Pancreas (tissue), 10 donors: Measurements from ENCODE around the gene P3H2. TPM values are rescaled to one million over a fixed set of nuclear protein-coding genes. Genes with fewer than 3 reads are reported as not detected.

Source experiments
- ATAC-seq, 4 donors: fragments of 200-7000 bp; cut with Tn5 transposase; one replicate each; pipeline versions ENCODE4 v1.8.0 to v1.9.1; 2020; ENCODE audit warnings: mild to moderate bottlenecking in 4 of 4, moderate library complexity in 4 of 4
- DNase-seq, 6 donors: peaks; one replicate each; pipeline ENCODE4 v3.0.0-alpha.2; 2020
- FAIRE-seq: peaks from 2 replicates; lab custom pipeline; 2012; peaks lifted over from hg19 to GRCh38; lab: Jason Lieb, UNC
- H3K27ac ChIP-seq, 4 donors: fragments of 200-600 bp; sonication (generic); 1 replicate in 3 of 4; 2 replicates in 1 of 4; pipeline versions ENCODE4 v1.5.0 to v1.8.0; 2020
- H3K27me3 ChIP-seq, 4 donors: fragments of 200-600 bp; one replicate each; pipeline ENCODE4 v1.8.0; 2021
- H3K36me3 ChIP-seq, 3 donors: fragments of 200-600 bp; sonication (generic) in 1 of 3; one replicate each; pipeline versions ENCODE4 v1.5.0 to v1.8.0; 2020 to 2021
- H3K4me1 ChIP-seq, 3 donors: fragments of 200-600 bp; one replicate each; pipeline ENCODE4 v1.8.0; 2021
- H3K4me3 ChIP-seq, 4 donors: fragments of 200-600 bp; sonication (generic) in 2 of 4; one replicate each; pipeline versions ENCODE4 v1.5.0 to v1.8.0; 2020 to 2021
- H3K9me3 ChIP-seq, 4 donors: fragments of 200-600 bp; one replicate each; pipeline ENCODE4 v1.8.0; 2021
- WGBS, 2 donors: extraction: QIAGEN DNeasy Blood & Tissue Kit; methylation state at CpG; one replicate each; pipeline ENCODE4 v1.1.7; 2013; 5-methylcytosine and 5-hydroxymethylcytosine counted together
- intact Hi-C, 3 donors: fragments of 100-400 bp; cut with DNase I; formaldehyde crosslinking; loops; one replicate each; pipeline versions ENCODE4 v1.11.1 to v1.14.2; 2022
- polyA plus RNA-seq, 2 donors: library from polyadenylated mRNA; stranded (reverse); fragments of 200-250 nt; gene quantifications; one replicate each; pipeline ENCODE4 v1.2.3, GENCODE V29; 2013
- total RNA-seq, 6 donors: library from RNA; stranded (reverse); fragmentation: NEBNext Ultra II Directional in 4 of 6; extraction: Animal tissue kit (Norgen Biotek cat#: 25700) in 4 of 6; gene quantifications; one replicate each; pipeline versions ENCODE4 v1.2.1 to v1.2.4, GENCODE V29; 2021 to 2023
- TF ChIP-seq, protein P1 (sequence below), 4 donors: fragments of 200-600 bp; sonication (generic) in 3 of 4; IDR thresholded peaks; one replicate each; pipeline versions ENCODE4 v1.5.0 to v1.8.0; 2021; ENCODE audit warnings: antibody characterized with exemption in 4 of 4
- donor health status: healthy with polysubstance abuse.
- donor health status: DM: no; HTN: no; CAD: no; lungs with moderate emphysema.
- donor health status: DM: no; HTN: no; CAD: no.
- donor health status: control.
- donor health status: control.
- donor health status: Bipolar disorder and iron deficiency.
- donor health status: DM: yes; HTN: yes; CAD: no.
- donor health status: DM: no; HTN: no; CAD: no.
- donor health status: DM: no; HTN: no; CAD: no.
- donor health status: DM: yes; HTN: yes; CAD: no.

The P3H2 gene
- total and polyA plus RNA-seq, 8 donors: 1.2 to 5.7 (median 4.4) TPM

DNA sequence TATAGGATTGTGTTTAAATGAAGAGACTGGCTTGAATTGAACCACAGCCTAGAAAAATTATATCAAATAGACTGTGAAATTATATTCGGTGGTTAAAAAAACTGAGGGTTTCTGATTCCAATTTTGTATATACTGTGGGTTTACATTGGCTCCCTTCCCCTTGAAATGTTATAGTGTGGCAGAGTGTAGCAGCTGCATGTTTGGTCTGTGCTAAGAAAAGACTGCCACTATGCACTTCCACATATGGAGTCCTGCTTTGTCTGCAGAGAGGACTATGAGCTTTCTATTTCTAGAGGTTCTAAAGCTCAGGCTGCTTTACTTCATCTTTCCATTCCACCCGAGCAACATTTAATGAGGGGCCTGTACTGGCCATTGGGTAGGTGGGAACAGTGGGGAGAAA, 112.3 kb downstream of the P3H2 start:
- Histone ChIP-seq H3K27ac (no peak overlapping the region), H3K27me3 (no peaks in the 10 kb centered on the region), H3K36me3 (no peaks in the 10 kb centered on the region), H3K4me3 (no peak overlapping the region), H3K9me3 (no peaks in the 10 kb centered on the region), H3K4me1 (no peaks in the 10 kb centered on the region)
- FAIRE-seq: no peak
- no peak for DNase-seq
- TF ChIP-seq, protein P1, sequence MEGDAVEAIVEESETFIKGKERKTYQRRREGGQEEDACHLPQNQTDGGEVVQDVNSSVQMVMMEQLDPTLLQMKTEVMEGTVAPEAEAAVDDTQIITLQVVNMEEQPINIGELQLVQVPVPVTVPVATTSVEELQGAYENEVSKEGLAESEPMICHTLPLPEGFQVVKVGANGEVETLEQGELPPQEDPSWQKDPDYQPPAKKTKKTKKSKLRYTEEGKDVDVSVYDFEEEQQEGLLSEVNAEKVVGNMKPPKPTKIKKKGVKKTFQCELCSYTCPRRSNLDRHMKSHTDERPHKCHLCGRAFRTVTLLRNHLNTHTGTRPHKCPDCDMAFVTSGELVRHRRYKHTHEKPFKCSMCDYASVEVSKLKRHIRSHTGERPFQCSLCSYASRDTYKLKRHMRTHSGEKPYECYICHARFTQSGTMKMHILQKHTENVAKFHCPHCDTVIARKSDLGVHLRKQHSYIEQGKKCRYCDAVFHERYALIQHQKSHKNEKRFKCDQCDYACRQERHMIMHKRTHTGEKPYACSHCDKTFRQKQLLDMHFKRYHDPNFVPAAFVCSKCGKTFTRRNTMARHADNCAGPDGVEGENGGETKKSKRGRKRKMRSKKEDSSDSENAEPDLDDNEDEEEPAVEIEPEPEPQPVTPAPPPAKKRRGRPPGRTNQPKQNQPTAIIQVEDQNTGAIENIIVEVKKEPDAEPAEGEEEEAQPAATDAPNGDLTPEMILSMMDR (IDR thresholded peaks at IDR 0.05): no peak
- WGBS, 2 donors: 66 to 74% methylated on average over 2 of the region's 2 CpGs
- no peak for ATAC-seq
- intact Hi-C loops: no loop called here

DNA sequence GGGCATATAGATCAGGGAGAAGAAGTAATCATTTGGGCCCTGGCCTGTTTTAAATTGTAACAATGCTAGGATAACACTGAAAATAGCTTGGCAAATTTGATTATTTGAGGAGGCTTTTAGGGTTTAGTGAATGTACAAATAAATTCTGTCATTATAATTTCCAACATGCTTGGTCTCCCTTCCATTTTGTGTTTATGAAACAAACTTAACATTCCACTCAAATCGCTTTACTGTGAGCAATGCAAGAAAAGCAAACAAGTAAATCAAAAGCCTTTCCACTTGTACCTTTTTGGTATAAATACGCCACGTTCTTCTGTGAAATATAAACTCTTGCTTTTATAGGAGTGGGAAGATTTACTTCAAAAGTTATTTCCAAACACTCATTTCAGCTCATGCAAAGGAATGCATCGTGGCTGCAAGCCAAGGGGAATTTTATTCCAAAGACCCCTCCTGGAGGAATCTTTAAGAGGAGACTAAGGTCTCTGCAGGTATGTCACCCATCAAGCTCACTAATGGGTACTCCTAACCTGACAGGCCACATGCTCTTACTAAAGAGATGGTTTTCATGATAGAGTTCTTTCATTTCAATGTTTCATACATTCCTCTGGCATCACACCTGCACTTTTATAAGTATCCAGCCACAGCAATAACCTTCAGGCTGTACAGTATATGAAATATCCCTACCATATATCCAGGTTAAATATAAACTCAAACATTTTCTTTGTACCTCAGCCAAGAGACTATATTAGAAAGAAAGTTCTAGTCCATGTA, 115.2 kb downstream of the P3H2 start:
- TF ChIP-seq, protein P1 (IDR thresholded peaks at IDR 0.05): no peak
- FAIRE-seq (no peak), ATAC-seq (no peak), DNase-seq (no peak)
- no peaks in the 10 kb centered on the region for H3K9me3 ChIP-seq
- no peaks in the 10 kb centered on the region for H3K4me1 ChIP-seq
- no peaks in the 10 kb centered on the region for H3K36me3 ChIP-seq
- no peak overlapping the region for H3K4me3 ChIP-seq
- no peaks in the 10 kb centered on the region for H3K27me3 ChIP-seq
- intact Hi-C loops: no loop called here
- H3K27ac ChIP-seq: no peak overlapping the region
- 64 to 65% methylated on average over 4 of the region's 4 CpGs for WGBS, 2 donors

DNA sequence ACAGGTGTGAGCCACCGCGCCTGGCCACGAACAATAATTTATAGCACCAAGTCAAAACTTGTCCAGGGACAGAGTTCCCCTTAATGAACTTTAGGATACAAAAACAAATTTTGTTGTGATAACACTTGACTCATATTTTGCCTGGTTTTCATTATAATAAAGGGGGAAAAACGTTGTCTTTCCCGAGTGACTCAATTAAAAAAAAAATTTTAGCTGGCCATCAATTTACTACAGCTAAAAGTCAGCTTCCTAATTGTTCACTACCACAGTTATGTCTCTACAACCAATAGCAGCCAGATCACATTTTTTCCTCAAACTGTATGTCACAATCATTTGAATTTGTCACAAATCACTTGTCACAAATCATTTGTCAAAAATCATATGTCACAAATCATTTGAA, 116.0 kb downstream of the P3H2 start:
- no peaks in the 10 kb centered on the region for H3K4me1 ChIP-seq
- no peaks in the 10 kb centered on the region for H3K27me3 ChIP-seq
- no peak overlapping the region for H3K27ac ChIP-seq
- TF ChIP-seq, protein P1 (IDR thresholded peaks at IDR 0.05): no peak
- ATAC-seq (no peak), DNase-seq (no peak), FAIRE-seq (no peak)
- H3K36me3 ChIP-seq: no peaks in the 10 kb centered on the region
- H3K4me3 ChIP-seq: no peak overlapping the region
- WGBS, 2 donors: 62 to 79% methylated on average over 5 of the region's 5 CpGs
- H3K9me3 ChIP-seq: no peaks in the 10 kb centered on the region
- intact Hi-C loops: no loop called here

DNA sequence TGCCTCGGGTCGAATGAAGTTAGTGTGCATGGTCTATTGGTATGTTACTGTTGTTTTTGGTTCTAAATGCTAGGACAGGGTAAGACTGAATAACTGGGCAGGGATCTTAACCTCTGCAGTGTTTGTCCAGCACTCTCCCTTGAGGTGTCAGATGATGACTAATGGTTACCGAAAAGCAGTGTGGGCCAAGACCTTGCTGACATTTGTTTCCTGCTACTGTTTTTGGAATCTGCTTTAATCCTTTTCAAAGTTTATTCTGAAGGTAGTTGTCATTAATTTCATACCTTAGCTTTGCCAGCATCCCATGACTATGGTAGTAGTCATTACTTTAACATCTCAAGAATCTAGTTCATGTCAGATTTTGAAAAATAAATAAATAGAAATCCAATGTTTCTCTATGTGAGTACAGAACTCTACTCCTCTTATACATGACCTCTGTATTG, 117.0 kb downstream of the P3H2 start:
- ATAC-seq (peak; percentile 27 to 67 (median 45)), FAIRE-seq (peak; percentile 82), DNase-seq (peak in 1 of 6 donors; percentile 18)
- no peaks in the 10 kb centered on the region for H3K36me3 ChIP-seq
- WGBS, 2 donors: 50 to 56% methylated on average over 3 of the region's 3 CpGs
- H3K27ac ChIP-seq: peak overlapping the region in 1 of 4 donors; percentile 6
- intact Hi-C loops: no loop called here
- H3K4me3 ChIP-seq: no peak overlapping the region
- TF ChIP-seq, protein P1 (IDR thresholded peaks at IDR 0.05): no peak
- no peaks in the 10 kb centered on the region for H3K27me3 ChIP-seq
- H3K9me3 ChIP-seq: no peaks in the 10 kb centered on the region
- no peaks in the 10 kb centered on the region for H3K4me1 ChIP-seq

DNA sequence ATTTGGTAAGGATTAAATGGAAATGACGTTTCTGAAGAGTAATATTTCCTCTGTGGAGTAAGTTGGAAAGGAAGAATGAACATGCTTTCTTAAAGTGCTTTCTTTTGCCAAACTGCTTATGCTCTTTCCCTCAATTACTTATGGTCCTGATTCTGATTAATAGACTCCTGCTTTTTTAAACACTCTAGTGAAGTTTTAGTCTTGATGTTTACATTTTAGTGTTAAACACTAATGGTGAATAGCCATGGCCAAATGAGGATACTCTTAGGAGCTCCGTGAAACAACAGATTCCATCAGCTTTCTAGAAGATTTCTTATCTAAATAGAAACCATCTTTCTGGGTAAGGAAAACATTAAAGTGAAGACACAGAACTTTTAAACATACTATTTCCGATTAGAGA, 117.6 kb downstream of the P3H2 start:
- Histone ChIP-seq H3K9me3 (no peaks in the 10 kb centered on the region), H3K4me3 (no peak overlapping the region), H3K27me3 (no peaks in the 10 kb centered on the region), H3K27ac (peak overlapping the region in 1 of 4 donors; percentile 6), H3K4me1 (no peaks in the 10 kb centered on the region), H3K36me3 (no peaks in the 10 kb centered on the region)
- TF ChIP-seq, protein P1 (IDR thresholded peaks at IDR 0.05): no peak
- DNase-seq: no peak
- no peak for ATAC-seq
- intact Hi-C loops: no loop called here
- no peak for FAIRE-seq
- 49 to 56% methylated on average over 3 of the region's 3 CpGs for WGBS, 2 donors
